BE2C (cell line): ENCODE results near the gene ADGRG6.

Experiments used
- DNase-seq: peaks from one replicate; pipeline ENCODE4 v3.0.0-alpha.2; 2020
- H3K27me3 ChIP-seq: fragments of 250-450 bp; sonication (Bioruptor Pico); 2 replicates; pipeline ENCODE4 v1.5.1; 2020; ENCODE audit warnings: mild to moderate bottlenecking
- H3K36me3 ChIP-seq: fragments of 250-450 bp; sonication (Bioruptor Pico); 2 replicates; pipeline ENCODE4 v1.5.1; 2020; ENCODE audit warnings: mild to moderate bottlenecking
- H3K4me1 ChIP-seq: fragments of 250-450 bp; sonication (Bioruptor Pico); 2 replicates; pipeline ENCODE4 v1.5.1; 2020
- H3K4me3 ChIP-seq: 2 replicates; pipeline ENCODE4 v1.5.1; 2011; ENCODE audit warnings: low read depth, low read length
- H3K9me3 ChIP-seq: fragments of 250-450 bp; sonication (Bioruptor Pico); 2 replicates; pipeline ENCODE4 v1.5.1; 2020
- TF ChIP-seq, protein P1 (sequence below): IDR thresholded peaks from 2 replicates; pipeline ENCODE4 v1.5.1; 2012; ENCODE audit warnings: mild to moderate bottlenecking, low read depth, low read length

ADGRG6 gene

GRCh38 chr6:142440600-142441293 lies 138.9 kb downstream of the ADGRG6 start:
- H3K36me3 ChIP-seq: no peaks in the 10 kb centered on the region
- H3K4me1 ChIP-seq: no peaks in the 10 kb centered on the region
- H3K9me3 ChIP-seq: no peaks in the 10 kb centered on the region; the same call in 1 of the 2 replicates
- DNase-seq: no peak
- TF ChIP-seq, protein P1, sequence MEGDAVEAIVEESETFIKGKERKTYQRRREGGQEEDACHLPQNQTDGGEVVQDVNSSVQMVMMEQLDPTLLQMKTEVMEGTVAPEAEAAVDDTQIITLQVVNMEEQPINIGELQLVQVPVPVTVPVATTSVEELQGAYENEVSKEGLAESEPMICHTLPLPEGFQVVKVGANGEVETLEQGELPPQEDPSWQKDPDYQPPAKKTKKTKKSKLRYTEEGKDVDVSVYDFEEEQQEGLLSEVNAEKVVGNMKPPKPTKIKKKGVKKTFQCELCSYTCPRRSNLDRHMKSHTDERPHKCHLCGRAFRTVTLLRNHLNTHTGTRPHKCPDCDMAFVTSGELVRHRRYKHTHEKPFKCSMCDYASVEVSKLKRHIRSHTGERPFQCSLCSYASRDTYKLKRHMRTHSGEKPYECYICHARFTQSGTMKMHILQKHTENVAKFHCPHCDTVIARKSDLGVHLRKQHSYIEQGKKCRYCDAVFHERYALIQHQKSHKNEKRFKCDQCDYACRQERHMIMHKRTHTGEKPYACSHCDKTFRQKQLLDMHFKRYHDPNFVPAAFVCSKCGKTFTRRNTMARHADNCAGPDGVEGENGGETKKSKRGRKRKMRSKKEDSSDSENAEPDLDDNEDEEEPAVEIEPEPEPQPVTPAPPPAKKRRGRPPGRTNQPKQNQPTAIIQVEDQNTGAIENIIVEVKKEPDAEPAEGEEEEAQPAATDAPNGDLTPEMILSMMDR: no peak
- no peak overlapping the region for H3K4me3 ChIP-seq
- no peaks in the 10 kb centered on the region for H3K27me3 ChIP-seq

GRCh38 chr6:142441716-142442115 lies 139.9 kb downstream of the ADGRG6 start:
- no peak overlapping the region for H3K4me3 ChIP-seq
- H3K4me1 ChIP-seq: no peaks in the 10 kb centered on the region
- H3K27me3 ChIP-seq: no peaks in the 10 kb centered on the region
- DNase-seq: no peak
- TF ChIP-seq, protein P1: no peak
- H3K9me3 ChIP-seq: no peaks in the 10 kb centered on the region; the same call in 1 of the 2 replicates
- no peaks in the 10 kb centered on the region for H3K36me3 ChIP-seq

DNA sequence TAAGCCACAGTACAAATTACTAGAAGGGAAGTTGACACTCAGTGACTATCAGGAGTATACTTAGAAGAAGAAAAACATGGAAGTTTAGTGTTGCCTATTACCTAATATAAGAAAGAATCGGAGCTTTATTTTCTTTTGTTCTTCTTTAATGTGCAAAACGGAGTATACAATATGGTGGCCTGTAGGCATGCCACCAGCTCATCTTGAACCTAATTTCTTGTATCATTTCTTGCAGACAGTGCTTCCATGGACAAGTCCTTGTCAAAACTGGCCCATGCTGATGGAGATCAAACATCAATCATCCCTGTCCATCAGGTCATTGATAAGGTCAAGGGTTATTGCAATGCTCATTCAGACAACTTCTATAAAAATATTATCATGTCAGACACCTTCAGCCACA lies 141.3 kb downstream of the ADGRG6 start:
- Histone ChIP-seq H3K4me3 (no peak overlapping the region), H3K27me3 (no peaks in the 10 kb centered on the region), H3K4me1 (no peaks in the 10 kb centered on the region), H3K36me3 (no peaks in the 10 kb centered on the region), H3K9me3 (no peaks in the 10 kb centered on the region; the same call in 1 of the 2 replicates)
- TF ChIP-seq, protein P1: no peak
- no peak for DNase-seq

DNA sequence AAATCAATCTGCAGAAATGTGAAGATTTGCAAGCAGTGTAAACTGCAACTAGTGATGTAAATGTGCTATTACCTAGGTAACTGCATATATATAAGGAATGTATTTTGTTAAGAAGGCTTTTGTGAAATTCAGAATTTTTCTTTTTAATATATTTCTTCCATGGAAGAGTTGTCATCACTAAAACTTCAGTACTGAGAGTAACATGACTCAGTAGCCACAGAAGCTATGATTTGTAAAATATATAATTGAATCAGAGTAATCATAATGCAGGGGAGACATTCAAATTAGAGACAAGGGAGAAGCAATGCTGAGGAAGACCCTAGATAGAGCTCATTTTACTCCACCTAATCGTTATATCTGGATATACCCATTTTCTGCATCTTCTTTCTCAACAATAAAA lies 141.7 kb downstream of the ADGRG6 start:
- TF ChIP-seq, protein P1: no peak
- no peaks in the 10 kb centered on the region for H3K27me3 ChIP-seq
- no peaks in the 10 kb centered on the region for H3K36me3 ChIP-seq
- H3K4me1 ChIP-seq: no peaks in the 10 kb centered on the region
- no peak overlapping the region for H3K4me3 ChIP-seq
- H3K9me3 ChIP-seq: no peaks in the 10 kb centered on the region; the same call in 1 of the 2 replicates
- no peak for DNase-seq

DNA sequence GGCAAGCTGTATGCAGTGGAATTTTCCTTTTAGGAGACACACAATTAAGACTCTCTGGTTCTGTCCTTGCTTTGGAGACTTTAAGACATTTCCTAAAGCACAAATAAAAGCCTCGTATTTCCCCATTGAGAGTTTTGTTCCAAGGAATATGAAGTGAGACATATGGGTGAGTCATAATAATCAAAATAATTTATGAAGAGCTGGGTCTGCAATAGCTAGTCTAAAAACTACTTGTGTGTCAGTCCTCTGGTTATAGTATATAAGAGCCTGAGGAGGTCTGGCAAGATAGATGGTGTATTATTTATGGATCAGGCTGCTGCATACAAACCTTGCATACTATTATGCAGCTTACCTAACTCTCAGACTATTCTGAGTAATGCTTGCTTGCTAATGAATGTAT lies 142.6 kb downstream of the ADGRG6 start:
- Histone ChIP-seq H3K4me3 (no peak overlapping the region), H3K36me3 (no peaks in the 10 kb centered on the region), H3K27me3 (no peaks in the 10 kb centered on the region), H3K4me1 (no peaks in the 10 kb centered on the region), H3K9me3 (no peaks in the 10 kb centered on the region; the same call in 1 of the 2 replicates)
- TF ChIP-seq, protein P1: no peak
- no peak for DNase-seq

- TF ChIP-seq, protein P1: no peak
- Histone ChIP-seq H3K27me3 (no peaks in the 10 kb centered on the region), H3K4me3 (no peak overlapping the region), H3K9me3 (no peaks in the 10 kb centered on the region; the same call in 1 of the 2 replicates), H3K4me1 (no peaks in the 10 kb centered on the region), H3K36me3 (no peaks in the 10 kb centered on the region)
- no peak for DNase-seq
Observed at GRCh38 chr6:142444881-142445301, 143.1 kb downstream of the ADGRG6 start.
